Fibroblast of skin of right biceps (primary cell): ENCODE measurements around the gene SHROOM4.

Source experiments
- DNase-seq: peaks from one replicate; pipeline ENCODE4 v3.0.0-alpha.2; 2013

Gene SHROOM4, protein sequence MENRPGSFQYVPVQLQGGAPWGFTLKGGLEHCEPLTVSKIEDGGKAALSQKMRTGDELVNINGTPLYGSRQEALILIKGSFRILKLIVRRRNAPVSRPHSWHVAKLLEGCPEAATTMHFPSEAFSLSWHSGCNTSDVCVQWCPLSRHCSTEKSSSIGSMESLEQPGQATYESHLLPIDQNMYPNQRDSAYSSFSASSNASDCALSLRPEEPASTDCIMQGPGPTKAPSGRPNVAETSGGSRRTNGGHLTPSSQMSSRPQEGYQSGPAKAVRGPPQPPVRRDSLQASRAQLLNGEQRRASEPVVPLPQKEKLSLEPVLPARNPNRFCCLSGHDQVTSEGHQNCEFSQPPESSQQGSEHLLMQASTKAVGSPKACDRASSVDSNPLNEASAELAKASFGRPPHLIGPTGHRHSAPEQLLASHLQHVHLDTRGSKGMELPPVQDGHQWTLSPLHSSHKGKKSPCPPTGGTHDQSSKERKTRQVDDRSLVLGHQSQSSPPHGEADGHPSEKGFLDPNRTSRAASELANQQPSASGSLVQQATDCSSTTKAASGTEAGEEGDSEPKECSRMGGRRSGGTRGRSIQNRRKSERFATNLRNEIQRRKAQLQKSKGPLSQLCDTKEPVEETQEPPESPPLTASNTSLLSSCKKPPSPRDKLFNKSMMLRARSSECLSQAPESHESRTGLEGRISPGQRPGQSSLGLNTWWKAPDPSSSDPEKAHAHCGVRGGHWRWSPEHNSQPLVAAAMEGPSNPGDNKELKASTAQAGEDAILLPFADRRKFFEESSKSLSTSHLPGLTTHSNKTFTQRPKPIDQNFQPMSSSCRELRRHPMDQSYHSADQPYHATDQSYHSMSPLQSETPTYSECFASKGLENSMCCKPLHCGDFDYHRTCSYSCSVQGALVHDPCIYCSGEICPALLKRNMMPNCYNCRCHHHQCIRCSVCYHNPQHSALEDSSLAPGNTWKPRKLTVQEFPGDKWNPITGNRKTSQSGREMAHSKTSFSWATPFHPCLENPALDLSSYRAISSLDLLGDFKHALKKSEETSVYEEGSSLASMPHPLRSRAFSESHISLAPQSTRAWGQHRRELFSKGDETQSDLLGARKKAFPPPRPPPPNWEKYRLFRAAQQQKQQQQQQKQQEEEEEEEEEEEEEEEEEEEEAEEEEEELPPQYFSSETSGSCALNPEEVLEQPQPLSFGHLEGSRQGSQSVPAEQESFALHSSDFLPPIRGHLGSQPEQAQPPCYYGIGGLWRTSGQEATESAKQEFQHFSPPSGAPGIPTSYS (N-terminal part only)

DNA sequence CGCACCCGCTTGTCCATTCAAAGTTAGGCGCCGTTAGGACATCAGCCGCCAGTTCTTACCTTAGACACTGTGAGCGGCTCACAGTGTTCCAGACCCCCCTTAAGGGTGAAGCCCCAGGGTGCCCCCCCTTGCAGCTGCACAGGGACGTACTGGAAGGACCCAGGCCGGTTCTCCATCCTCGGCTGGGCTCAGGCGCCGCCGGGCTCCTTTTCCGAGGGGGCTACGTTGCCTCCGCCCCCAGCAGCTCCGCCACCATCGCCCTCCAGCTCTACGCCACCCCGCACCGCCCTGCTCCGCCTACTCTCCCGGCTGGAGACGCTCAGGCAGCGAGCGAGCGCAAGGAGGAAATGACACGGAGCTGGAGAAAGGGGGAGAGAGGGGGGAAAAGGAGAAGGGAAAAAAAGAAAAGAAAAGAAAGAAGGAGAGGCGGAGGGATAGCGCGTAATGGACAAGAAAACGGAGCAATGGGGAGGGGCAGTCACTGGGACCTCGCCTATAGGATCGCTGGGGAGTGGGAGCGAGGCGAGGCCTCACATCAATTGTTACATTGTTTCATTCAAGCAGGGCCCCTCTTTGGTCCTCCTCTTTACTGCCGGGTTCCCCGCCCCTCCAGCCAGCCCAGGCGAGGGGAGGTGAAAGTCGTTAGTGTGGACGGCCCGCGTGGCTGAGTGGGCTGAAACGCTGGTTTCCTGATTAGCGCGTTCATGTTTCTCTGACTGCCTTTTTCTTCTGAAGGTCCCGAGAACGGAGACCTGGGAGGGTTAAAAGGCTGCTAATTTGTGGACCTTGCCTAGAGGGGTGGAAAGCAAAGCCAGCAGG is at the start of gene SHROOM4:
Gene SHROOM4 (minus strand): TSS at position 352 of the 819 bp plus-strand sequence. CDS start 176 bp downstream, at position 176.
- DNase-seq: peak; percentile 71

DNA sequence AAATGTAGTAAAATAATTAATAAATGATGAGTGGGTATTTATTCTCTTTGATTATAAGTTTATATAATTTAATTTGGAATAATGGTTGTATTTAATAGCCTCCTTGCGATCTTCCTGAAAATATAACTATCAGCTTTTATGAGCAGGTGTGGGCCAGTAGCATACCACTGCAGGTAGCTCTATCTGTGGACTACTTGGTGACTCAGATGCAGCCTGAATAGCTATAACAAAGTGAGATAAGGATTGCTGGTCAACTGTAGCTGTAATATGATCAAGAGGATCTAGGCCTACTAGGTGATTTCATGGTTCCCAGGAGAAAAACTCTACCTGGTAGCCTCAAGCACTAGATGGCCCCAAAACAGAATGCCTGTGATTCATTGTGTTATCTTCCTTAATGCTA is 49.5 kb upstream of the SHROOM4 start:
- DNase-seq: no peak

DNA sequence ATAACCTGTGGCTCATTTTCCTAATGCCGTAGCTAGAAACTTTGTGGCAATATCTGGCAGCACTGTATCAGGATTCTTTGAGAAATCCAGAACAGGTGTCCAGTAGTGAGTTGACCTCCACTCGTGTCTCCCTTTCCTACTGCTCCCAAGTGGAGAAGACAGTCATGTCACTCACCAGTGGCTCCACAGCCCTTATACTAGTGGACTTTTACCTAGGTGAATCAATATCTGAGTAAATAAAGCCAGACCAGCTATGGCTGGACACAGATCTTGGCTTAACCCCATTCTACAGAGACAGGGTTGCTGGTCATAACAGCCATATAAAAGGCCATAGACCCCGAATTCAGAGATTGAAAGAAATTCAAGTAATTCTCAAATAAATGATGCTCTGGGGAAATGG is 46.5 kb upstream of the SHROOM4 start:
- no peak for DNase-seq

DNA sequence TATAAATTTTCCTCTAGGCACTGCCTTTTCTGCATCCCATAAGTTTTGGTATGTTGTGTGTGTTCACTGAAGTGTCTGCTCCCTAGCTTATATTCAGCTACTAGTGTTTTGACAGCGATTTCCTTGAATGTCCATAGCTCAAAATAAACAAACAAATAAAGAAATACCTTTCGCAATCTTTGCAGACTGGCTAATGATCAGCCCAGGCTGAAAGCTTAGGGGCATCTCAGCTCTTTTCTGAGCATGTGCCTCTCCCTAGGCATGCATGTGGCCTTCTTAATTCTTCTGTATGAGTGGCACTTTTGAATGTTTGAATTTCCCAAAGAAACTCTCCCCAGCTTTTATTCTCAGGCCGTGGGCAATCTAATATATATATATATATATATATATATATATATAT is 44.6 kb upstream of the SHROOM4 start:
- no peak for DNase-seq

DNA sequence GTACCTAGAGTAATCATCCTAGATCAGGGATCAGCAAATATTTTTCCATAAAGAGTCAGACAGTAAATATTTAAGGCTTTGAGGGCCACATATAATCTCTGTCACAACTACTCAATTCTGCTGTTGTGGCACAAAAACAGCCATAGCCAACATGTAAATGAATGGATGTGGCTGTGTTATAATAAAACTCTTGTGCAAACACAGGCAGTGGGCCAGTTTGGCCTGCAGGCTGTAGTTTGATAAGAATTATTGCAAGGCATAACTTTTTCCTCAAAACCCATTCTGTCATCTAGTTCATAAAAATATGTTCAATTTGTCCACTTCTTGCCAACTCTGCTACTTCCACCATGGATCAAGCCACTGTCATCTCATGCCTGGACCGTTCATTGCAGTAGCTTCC is 39.4 kb upstream of the SHROOM4 start:
- no peak for DNase-seq

DNA sequence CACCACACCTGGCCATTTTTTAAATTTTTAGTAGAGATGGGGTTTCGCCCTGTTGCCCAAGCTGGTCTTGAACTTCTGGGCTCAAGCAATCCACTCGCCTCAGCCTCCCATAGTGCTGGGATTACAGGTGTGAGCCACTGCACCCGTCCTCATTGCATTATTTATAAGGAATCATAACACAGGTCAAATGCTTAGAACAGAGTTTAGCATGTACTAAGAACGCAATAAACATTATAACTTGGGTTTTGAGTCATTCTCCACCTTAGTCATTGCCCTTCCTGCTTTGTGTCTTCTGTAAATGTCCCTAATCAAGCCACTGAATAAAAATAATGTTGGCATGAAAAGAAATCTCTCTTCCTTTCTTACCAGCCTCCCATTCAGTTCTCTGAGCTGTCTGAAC is 38.5 kb upstream of the SHROOM4 start:
- no peak for DNase-seq

DNA sequence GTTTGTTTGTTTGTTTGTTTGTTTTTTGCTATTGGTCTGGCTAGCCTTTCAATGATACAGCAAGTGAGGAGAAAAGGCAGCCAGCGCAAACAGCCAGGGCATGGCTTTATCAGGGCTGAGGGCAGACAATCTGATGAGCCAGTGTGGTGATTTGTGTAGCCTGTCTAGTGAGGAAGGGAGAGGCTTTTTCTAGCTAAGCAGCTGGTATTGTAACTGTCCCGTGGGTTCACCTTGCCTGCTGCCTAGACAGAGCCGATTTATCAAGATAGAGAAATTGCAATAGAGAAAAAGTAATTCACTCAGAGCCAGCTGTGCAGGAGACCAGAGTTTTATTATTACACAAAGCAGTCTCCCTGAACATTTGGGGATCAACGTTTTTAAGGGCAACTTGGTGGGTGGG is 28.2 kb upstream of the SHROOM4 start:
- no peak for DNase-seq

DNA sequence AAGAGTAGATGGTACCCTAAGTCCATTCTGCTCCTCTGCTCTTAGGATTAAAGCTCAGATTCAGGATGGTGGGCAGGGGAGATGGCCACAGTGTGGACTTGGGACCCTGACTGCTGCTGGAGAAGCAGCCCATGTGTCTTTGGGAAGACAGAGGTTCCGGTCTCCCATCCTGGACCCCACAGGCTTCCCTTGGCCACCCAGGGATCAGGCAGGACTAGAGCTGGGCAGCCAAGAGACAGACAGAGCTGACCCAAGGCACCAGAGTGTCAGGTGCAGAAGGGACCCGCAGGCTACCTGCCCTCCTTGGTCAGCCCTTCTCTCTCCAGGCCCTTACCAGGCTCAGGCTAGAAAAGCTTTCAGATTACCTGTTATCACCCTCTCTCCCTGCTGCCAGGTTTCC is 25.7 kb upstream of the SHROOM4 start:
- no peak for DNase-seq

- DNase-seq: peak; percentile 57
These were observed 25.0 kb upstream of the SHROOM4 start for GRCh38 chrX:50838820-50839600.

- no peak for DNase-seq
These were observed 14.0 kb upstream of the SHROOM4 start for GRCh38 chrX:50827996-50828395.

DNA sequence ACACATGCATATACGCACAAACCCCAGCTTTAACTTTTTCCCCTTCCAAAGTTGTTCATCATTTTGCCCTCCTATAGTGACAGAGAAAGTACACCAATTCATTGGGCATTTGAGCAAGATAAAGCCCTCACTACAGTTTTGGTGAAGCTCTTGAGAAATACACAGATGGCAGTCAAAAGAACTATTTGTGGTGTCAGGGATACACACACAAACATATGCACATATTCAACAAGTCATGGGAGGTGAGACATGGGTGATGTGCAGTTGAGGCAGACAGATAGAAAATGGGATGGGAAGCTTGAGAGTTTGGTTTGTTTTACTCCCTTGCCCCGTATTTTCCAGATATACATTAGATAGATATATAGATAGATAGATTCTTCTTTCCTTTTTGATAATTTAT is 11.8 kb upstream of the SHROOM4 start:
- no peak for DNase-seq

GRCh38 chrX:50818986-50819385 is 5.0 kb upstream of the SHROOM4 start:
- DNase-seq: peak; percentile 8

GRCh38 chrX:50815120-50815519 is 1.1 kb upstream of the SHROOM4 start:
- peak; percentile 44 for DNase-seq

- DNase-seq: no peak
These were observed 707 bp upstream of the SHROOM4 start for GRCh38 chrX:50814701-50815100.

DNA sequence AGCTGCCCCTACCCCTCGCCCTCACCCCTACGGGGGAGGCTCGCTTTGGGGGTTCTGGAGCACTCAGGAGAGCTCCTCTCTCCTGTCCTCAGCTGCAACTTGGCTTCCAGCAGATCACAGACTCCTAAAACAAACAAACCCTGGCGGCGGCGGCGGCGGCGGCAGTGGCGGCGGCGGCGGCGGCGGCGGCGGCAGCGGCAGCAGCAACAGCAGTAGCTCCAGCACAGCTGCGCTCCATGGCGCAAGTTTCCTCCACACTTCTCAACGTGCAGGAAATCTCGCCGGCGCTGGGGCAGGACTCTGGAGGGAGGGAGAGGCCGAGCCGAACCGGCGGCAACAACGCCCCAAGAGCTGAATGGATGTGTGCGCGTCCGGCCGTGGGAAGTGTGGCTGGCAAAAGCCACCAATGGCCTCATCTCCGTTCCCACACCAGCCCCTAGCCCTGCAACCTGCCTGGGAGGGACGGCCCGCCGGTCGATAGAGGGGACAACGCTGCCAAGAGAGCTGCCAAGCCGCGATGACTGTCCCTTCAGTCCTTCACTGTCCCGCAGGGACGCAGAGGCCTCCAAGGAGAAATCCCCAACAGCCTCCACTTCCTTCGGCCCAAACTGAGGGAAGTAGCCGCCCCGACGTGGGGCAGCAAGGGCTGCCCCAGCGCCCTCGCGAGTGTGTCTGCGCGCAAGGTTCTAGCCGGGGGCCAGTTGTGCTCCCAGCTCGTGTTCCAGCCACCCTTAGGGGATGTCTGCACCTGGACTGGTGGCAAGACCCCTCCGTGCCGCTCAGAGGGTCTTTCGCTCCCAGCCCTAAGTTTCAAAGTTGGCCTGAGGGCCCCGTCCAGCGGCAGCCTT is 775 bp downstream of the SHROOM4 start:
- peak; percentile 45 for DNase-seq

GRCh38 chrX:50805276-50805675 is 8.7 kb downstream of the SHROOM4 start:
- DNase-seq: no peak

- DNase-seq: no peak
These were observed 12.9 kb downstream of the SHROOM4 start for GRCh38 chrX:50801135-50801534.

DNA sequence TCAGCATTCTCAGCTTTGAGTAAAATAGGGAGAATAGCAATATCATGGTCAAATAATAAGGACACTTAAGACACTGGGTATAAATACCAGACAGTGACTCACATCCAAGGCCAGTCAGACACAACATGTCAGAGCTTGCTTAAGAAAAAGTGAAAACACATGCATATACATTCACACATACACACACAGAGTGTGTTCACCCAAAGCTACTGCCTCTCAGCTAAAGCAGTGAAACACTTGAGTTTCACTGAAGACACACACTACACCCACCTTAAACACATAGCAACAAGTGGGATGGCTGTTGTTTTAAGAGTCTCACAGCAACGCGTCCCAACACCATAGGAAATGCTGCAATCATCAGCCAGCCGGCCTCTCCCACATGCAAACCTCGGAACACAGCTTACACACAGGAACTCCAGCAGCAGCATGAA is 14.4 kb downstream of the SHROOM4 start:
- DNase-seq: peak; percentile 51

DNA sequence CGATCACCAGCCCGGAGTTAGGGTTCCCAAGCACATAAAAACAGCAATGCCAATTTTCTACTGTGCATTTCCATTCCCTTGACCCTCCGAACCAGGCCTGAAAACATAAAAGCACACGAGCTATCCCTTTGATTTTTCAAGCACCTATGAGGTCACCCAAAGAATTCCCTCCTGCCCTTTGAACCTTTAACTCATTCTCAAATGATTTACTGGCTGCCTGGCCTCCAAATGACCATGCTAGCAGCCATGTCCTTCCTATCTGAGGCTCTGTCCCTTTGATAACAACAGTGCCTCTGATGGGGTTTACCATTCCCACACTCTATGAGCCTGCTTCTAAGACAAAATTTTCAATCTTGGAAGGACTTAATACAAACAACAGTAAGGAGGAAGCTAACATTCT is 15.2 kb downstream of the SHROOM4 start:
- DNase-seq: no peak

DNA sequence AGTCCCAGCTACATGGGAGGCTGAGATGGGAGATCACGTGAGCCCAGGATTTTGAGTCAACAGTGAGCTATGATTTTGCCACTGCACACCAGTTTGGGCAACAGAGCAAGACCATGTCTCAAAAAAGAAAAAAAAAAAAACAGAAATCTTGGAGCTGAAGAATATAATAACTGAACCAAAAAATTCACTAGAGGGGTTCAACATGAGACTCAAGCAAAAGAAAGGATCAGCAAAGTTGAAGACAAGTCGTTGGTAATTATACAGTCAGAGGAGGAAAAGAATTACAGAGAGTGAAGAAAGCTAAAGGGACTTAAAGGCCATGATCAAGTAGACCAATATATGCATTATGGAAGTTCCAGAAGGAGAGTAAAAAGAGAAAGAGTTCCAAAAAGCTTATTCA is 26.9 kb downstream of the SHROOM4 start:
- no peak for DNase-seq
